ENCODE measurements around the gene ADAMTS16.

Gene ADAMTS16

GRCh38 chr5:5351288-5351979, 211.3 kb downstream of the ADAMTS16 start:
- DNase-seq, result no peak

- DNase-seq, result no peak
Measured at GRCh38 chr5:5352675-5353074, 212.5 kb downstream of the ADAMTS16 start.

DNA sequence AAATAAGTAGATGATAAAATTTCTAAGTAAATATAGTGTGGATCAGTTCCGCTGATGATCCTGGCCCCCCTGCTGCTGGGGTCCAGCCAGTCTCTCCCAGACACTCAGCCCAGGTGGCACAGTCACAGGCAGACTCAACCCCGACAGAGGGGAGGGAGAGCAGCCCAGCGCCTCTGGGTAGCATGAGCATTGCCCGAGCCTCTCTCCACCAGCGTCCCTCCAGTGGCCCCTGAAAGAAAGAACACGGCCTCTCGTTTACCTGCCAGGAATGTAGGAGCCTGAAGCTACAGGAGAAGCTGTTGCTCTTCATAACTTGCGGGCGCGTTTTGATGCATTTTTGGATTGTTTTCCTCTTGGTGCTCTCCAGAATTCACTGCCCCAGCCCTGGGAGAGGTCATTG, 213.6 kb downstream of the ADAMTS16 start:
- no peak for DNase-seq

DNA sequence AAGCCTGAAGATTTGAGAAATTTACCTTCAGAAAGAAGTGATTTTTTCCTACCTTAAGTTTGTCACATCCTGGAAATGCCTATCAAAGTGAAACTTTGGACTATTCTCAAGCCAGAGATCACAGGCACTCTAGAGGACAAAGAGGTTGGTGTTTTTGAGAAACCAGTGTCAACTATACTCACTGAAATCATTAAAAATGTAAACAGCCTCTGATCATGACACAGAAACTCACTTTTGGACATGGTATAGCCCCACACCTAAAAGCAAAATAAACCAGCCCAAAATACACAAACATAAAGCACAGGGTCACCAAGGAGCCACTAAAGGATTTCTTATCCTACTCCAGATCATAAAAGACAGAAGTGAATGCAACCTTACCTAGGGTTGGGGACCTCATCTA, 216.6 kb downstream of the ADAMTS16 start:
- DNase-seq, result no peak

GRCh38 chr5:5359618-5360017, 219.5 kb downstream of the ADAMTS16 start:
- no peak for DNase-seq

DNA sequence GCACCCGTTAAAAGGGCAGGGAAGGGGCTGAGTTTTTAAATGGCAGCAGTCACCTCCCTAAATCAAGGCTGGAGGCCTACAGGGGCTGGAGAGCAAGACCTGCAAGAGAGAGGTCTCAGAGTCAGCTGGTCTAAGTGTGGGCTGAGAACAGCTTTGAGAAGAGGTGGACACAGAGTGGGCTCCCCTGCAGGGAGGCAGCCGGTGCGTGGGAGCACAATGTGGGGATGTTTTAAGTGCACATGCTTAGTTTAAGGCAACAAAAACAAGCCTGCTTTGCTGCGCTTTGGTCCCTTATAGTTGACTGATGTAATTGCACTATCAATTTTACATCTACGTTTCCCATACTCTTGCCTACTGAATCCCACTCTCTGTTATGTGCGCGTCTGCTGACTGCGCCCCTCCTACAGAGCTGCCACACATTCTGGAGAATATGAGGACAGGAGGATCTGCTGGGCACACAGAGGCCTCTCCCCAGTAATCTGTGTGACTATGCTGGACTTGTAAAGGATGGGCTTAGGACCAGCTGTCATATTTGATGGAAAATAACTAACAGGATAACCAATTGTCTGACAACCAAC, 220.3 kb downstream of the ADAMTS16 start:
- no peak for DNase-seq

DNA sequence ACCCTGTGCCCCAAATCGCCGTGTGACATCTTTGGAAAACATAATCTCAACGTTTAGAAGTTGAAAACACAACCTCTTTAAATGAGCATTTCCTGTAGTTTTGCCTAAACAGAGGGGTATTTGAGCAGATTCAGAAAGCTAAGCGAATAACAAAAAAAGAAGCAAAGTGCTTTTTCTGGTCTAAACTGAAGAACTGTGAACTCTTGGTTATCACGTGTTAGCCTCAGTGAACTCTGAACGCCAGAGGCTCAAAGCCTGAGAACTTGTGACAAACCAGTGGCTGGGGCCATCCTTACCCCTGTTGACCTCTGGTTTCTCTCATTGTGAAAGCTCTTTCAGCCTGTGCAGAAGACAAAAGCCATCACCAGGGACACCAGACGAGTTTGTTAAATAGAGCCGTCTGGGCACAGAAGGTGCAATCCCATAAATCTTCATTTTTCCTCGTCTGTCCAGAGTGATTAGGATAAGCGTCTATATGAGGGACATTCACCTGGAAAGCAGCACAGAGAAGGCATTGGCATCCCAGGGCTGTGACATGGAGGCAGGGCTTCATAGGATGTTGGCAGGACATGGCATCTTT, 220.9 kb downstream of the ADAMTS16 start:
- DNase-seq, result no peak

DNA sequence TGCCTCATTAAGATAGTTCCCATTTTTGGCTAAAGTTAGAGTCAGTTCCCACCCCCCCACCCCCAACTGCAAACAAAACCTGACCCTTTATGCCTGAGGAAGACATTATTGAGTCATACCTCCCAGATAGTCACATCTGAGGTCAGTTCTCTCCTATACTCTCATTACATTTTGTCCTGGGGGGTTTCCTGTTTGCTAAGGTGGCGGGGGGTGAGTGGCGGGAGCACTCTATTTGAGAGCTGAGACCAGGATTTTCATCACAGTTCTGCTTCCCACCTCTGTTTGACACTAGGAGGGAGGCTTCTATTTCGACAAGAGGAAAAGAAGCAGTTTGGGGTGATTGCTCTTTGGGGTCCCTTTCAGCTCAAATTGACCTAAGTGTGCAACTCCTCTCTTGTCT, 222.9 kb downstream of the ADAMTS16 start:
- no peak for DNase-seq

DNA sequence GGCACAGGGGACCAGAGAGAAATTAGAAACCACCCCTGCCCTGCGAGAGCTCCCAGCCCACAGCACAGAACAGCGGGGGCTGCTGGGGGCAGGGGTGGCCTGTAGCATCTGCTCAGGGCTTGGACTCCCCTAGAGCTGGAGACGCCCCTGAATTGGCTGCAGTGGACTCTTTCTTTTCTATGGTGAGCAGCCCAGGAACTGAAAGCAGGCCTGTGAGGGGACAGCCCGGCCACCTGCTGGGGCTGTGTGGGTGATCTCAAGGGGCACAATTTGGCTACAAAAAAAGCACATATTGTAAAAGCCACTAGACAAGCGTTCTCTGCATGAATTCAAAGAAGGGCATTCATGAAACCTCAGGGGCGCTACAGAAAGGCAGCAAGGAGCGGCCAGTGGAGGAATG, 224.8 kb downstream of the ADAMTS16 start:
- DNase-seq, result no peak

GRCh38 chr5:5367739-5368138, 227.6 kb downstream of the ADAMTS16 start:
- DNase-seq, result no peak

DNA sequence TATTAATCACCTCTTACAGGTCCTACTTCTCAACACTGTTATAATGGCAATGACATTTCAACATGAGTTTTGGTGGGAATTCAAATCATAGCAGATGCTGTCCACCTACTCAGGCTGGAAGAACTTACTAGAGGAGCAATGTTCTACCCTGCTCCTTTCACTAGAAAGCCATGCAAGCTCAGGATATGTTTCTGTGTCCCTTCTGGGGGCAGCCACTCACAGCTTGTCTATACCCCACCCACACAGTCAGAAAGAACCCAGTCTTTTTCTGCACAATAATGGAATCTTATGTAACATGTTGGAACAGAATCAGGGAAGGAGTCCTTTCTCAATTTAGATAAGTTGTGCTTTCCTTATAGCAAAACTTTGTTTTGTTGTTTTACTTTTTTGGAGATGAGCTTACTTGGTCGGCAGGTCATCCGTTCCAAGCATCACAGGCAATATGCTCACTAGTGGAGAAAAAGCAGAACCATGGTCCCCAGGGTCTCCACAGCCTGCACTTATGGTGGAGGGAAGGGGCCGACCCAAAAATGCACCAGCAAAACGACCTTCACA, 229.0 kb downstream of the ADAMTS16 start:
- DNase-seq, result no peak

Data from hematopoietic multipotent progenitor cell treated with erythropoietin and hydrocortisone succinate and interleukin-3 and kit ligand, for 4 days (in vitro differentiated cells).